ENCODE measurements around the gene CCDC184. TPM values are rescaled to one million over a fixed set of nuclear protein-coding genes. Genes with fewer than 3 reads are reported as not detected.

Gene CCDC184
- total and polyA plus RNA-seq, 2 of the 13 experiments (the other 11 are each of a cell fraction or from before 2014, with no cell fraction given): not detected

GRCh38 chr12:48199774-48200221 lies 16.4 kb downstream of the CCDC184 start (continued):
- TF ChIP-seq ZNF354B (CRISPR knock-in tag; IDR thresholded peaks at IDR 0.05): no peak
- TF ChIP-seq SAFB2 (CRISPR knock-in tag; IDR thresholded peaks at IDR 0.05; ENCODE audit: borderline replicate concordance, low read depth): no peak
- TF ChIP-seq, protein P1, sequence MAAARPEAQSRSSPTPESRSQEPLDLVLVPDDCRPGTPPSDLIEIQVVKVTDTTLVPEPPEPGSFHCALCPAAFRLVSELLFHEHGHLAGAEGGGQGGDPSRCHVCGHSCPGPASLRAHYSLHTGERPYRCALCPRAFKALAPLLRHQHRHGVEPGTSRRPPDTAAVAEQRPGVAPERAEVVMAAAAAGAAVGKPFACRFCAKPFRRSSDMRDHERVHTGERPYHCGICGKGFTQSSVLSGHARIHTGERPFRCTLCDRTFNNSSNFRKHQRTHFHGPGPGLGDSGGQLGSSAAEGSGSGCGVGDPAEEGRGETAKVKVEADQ (CRISPR knock-in tag; IDR thresholded peaks at IDR 0.05; ENCODE audit: borderline replicate concordance): no peak
- TF ChIP-seq ZFP37 (CRISPR knock-in tag; IDR thresholded peaks at IDR 0.05; ENCODE audit: borderline replicate concordance): no peak
- TF ChIP-seq ZNF770 (CRISPR knock-in tag; IDR thresholded peaks at IDR 0.05): no peak
- no peak for TF ChIP-seq ZBTB1 (CRISPR knock-in tag; IDR thresholded peaks at IDR 0.05; ENCODE audit: borderline replicate concordance)
- TF ChIP-seq, protein P2, sequence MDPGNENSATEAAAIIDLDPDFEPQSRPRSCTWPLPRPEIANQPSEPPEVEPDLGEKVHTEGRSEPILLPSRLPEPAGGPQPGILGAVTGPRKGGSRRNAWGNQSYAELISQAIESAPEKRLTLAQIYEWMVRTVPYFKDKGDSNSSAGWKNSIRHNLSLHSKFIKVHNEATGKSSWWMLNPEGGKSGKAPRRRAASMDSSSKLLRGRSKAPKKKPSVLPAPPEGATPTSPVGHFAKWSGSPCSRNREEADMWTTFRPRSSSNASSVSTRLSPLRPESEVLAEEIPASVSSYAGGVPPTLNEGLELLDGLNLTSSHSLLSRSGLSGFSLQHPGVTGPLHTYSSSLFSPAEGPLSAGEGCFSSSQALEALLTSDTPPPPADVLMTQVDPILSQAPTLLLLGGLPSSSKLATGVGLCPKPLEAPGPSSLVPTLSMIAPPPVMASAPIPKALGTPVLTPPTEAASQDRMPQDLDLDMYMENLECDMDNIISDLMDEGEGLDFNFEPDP (CRISPR knock-in tag; conservative IDR thresholded peaks at IDR 0.05): no peak

DNA sequence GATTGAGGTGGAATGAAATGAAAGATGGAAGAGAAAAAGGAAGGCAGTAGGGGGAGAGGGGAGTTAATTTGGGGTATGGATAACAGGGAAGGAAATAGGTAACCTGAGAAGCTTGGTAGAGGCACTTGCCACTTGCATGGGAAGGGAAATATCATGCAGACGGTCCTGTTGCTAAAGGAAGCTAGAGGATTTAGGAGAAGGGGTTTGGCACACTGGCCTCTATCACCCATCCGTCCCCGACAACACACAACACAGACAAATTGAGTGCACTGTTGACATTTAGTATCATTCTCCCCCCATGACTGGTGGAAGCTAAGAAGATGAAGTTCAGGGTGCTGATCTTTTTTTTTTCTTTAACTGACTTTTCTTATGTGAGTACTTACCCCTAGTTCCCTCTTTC lies 17.6 kb downstream of the CCDC184 start:
- FAIRE-seq (no peak), DNase-seq (ENCODE audit: low spot score) (no peak), ATAC-seq (no peak)
- Histone ChIP-seq H3K9me3 (ENCODE audit: low read length) (no peaks in the 10 kb centered on the region), H3K4me3 (replicated peaks in 1 of 3; ENCODE audit: insufficient read depth in 1 of 3, low read depth in 2 of 3, low read length in 3 of 3) (no peak overlapping the region), H3K36me3 (replicated peaks in 1 of 2; ENCODE audit: control insufficient read depth in 1 of 2, insufficient read depth in 2 of 2, low read length in 2 of 2) (no peaks in the 10 kb centered on the region), H4K20me1 (ENCODE audit: insufficient read depth, low read length) (no peaks in the 10 kb centered on the region), H3K9ac (ENCODE audit: insufficient read depth, low read depth, low read length) (no peak overlapping the region), H2AFZ (ENCODE audit: low read length) (no peak overlapping the region), H3K4me2 (ENCODE audit: low read depth, low read length) (no peak overlapping the region), H3K4me1 (ENCODE audit: insufficient read depth, low read length) (no peaks in the 10 kb centered on the region), H3K79me2 (ENCODE audit: insufficient read depth, low read length) (no peaks in the 10 kb centered on the region), H3K27me3 (ENCODE audit: control insufficient read depth in 1 of 2, insufficient read depth in 2 of 2, low read length in 2 of 2) (no peaks in the 10 kb centered on the region; a peak in 1 of 5 replicates), H3K27ac (ENCODE audit: extremely low read length, insufficient read depth, low read length) (no peak overlapping the region)
- in situ Hi-C loops (cut with HindIII; ENCODE audit: extremely low pct_ligation_motif_present, low pct_unique_long_range_greater_than_20kb) (no loop called here), intact Hi-C loops (cut with micrococcal nuclease; ENCODE audit: unreplicated experiment) (no loop called here)
- no peak for TF ChIP-seq ZBTB3 (CRISPR knock-in tag; IDR thresholded peaks at IDR 0.05; ENCODE audit: borderline replicate concordance, low read depth)
- peak; percentile 71 for TF ChIP-seq HNRNPK (IDR thresholded peaks at IDR 0.05; ENCODE audit: low read depth, low read length, poor library complexity, severe bottlenecking)
- ChIA-PET POLR2A (no interaction called here), CTCF (ENCODE audit: low intra/inter-chr PET ratio, low total read pairs) (no interaction called here)
- 10% methylated on average over 3 of the region's 3 CpGs for WGBS (ENCODE audit: low lambda C conversion rate)
- BruUV-seq (replicated peaks): no TSS peak
